GM10248 (cell line): Measurements from ENCODE around the gene PCLAF.
"Not testable (repeated sequence)": the region's sequence is repeated elsewhere in the genome, so short reads cannot be mapped to it uniquely, and the experiment has no call there.

Source experiments
- CTCF ChIA-PET: fragments of 300-600 bp; sonication (Branson Sonifier 250); formaldehyde crosslinking; extraction: SDS; loops from one replicate; lab custom pipeline; 2021; ENCODE audit warnings: antibody characterized with exemption; lab: Yijun Ruan, JAX
- POLR2A ChIA-PET: fragments of 350-650 bp; sonication (Branson Sonifier 250); formaldehyde crosslinking; extraction: SDS; loops from one replicate; lab custom pipeline; 2020; ENCODE audit warnings: antibody characterized with exemption; lab: Yijun Ruan, JAX
- DNase-seq: peaks from one replicate; pipeline ENCODE4 v3.0.0; 2012; ENCODE audit errors: extremely low spot score
- TF ChIP-seq, protein P1 (sequence below): IDR thresholded peaks from 2 replicates; pipeline ENCODE4 v1.5.1; 2012; ENCODE audit warnings: mild to moderate bottlenecking, low read depth; ENCODE audit errors: extremely low read depth, missing control alignments, control extremely low read depth

PCLAF gene

DNA sequence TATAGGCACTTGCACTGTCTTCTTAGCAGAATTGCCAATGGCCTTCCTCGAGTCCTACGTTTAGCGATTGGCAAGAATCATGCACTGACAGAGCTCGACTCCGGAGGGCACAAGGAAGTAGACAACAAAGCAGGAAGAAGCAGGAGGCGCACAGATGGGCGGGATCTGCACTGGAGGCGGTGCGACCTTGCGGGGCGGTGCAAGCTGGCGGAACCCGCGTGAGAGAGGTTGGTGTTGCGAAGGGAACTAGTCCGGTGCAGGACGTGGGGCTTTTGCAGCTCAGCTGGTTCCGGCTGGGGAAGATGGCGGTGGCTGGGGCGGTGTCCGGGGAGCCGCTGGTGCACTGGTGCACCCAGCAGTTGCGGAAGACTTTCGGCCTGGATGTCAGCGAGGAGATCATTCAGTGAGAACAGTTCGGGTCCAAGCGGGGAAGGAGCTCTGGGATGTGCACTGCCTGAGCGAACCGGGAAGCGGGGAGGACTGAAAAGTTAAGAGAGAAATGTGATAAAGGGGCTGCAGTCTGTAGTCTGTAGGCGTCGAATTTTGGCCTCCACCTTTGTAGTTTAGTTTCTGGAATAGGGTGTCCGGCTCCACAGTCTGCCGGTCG lies 6.4 kb upstream of the PCLAF start, which contains the start of gene TRIP4:
Gene TRIP4 (plus strand): TSS at position 275 of the 607 bp plus-strand sequence. CDS start 28 bp downstream, at position 303.
- TF ChIP-seq, protein P1, sequence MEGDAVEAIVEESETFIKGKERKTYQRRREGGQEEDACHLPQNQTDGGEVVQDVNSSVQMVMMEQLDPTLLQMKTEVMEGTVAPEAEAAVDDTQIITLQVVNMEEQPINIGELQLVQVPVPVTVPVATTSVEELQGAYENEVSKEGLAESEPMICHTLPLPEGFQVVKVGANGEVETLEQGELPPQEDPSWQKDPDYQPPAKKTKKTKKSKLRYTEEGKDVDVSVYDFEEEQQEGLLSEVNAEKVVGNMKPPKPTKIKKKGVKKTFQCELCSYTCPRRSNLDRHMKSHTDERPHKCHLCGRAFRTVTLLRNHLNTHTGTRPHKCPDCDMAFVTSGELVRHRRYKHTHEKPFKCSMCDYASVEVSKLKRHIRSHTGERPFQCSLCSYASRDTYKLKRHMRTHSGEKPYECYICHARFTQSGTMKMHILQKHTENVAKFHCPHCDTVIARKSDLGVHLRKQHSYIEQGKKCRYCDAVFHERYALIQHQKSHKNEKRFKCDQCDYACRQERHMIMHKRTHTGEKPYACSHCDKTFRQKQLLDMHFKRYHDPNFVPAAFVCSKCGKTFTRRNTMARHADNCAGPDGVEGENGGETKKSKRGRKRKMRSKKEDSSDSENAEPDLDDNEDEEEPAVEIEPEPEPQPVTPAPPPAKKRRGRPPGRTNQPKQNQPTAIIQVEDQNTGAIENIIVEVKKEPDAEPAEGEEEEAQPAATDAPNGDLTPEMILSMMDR, result no peak
- CTCF ChIA-PET, result interaction anchor here (0.9 to 2.1 kb wide), 5 partner anchors 11 to 340 kb away, joined by 3 to 9 read pairs (median 3); no protein-coding TSS in a partner anchor
- peak; percentile 94 for DNase-seq
- POLR2A ChIA-PET, result interaction anchor here (0.5 kb wide), 3 partner anchors 18 to 333 kb away, joined by 4 to 6 read pairs (median 5); no protein-coding TSS in a partner anchor

DNA sequence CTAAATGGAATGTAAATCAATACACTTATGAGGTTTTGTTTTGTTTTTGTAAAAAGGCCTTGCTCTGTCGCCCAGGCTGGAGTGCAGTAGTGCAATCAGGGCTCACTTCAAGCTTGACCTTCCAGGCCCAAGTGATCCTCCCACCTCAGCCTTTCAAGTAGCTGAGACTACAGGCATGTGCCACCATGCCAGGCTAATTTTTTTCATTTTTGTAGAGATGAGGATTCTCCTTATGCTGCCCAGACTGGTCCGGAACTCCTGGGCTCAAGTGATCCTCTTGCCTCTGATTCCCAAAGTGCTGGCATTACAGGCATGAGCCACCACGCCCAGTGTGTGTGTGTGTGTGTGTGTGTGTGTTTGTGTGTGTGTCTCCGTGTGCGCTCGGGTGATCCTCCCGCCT lies 5.0 kb upstream of the PCLAF start:
- no peak for DNase-seq
- TF ChIP-seq, protein P1, result no peak
- POLR2A ChIA-PET, result interaction anchor here (0.7 kb wide), 1 partner anchor 84 kb away, joined by 6 read pairs; no protein-coding TSS in a partner anchor
- CTCF ChIA-PET, result no interaction called here

DNA sequence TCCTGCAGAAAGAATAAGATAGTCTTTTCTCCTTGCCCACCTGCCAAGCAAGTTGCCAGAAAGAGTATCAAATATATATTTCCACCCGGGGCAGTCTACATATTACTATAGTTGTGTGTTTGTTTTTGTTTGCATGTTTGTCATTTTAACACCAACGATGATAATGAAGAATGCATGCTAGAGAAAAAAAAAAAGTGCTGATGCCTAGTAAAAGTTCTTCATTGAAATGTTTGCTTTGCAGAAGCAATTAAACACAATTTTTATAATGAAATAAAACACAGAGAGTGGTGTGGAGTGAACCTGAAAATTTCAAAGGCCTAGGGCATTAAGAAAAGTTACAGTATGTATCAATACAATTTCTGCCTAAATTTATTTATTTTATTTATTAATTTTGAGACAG lies 2.5 kb upstream of the PCLAF start:
- ChIA-PET CTCF (no interaction called here), POLR2A (no interaction called here)
- TF ChIP-seq, protein P1, result no peak
- DNase-seq, result no peak

DNA sequence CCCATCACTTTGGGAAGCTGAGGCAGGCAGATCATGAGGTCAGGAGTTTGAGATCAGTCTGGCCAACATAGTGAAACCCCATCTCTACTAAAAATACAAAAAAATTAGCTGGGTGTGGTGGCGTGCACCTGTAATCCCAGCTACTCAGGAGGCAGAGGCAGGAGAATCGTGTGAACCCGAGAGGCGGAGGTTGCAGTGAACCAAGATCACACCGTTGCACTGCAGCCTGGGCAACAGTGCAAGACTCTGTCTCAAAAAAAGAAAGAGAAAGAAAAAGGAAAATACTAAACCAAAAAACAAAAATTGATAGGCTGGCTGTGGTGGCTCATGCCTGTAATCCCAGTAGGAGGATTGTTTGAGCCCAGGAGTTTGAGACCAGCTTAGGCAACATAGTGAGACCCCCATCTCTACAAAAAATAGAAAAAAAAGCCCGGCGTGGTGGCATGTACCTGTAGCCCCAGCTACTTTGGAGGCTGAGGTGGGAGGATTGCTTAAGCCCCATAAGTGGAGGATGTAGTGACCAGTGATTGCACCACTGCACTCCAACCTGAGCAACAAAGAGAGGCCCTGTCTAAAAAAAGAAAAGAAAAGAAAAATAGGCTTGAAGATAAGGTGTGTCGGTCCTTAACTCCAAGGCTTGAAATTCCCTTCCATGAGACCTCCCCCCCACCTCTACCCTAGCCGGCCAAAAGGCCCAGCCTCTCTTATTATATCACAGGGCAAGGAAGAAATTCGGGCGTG lies 941 bp downstream of the PCLAF start:
- POLR2A ChIA-PET, DNase-seq: not testable (repeated sequence)
- CTCF ChIA-PET, result interaction anchor here (0.8 to 1.3 kb wide), 2 partner anchors 11 to 21 kb away, joined by 3 read pairs; no protein-coding TSS in a partner anchor

DNA sequence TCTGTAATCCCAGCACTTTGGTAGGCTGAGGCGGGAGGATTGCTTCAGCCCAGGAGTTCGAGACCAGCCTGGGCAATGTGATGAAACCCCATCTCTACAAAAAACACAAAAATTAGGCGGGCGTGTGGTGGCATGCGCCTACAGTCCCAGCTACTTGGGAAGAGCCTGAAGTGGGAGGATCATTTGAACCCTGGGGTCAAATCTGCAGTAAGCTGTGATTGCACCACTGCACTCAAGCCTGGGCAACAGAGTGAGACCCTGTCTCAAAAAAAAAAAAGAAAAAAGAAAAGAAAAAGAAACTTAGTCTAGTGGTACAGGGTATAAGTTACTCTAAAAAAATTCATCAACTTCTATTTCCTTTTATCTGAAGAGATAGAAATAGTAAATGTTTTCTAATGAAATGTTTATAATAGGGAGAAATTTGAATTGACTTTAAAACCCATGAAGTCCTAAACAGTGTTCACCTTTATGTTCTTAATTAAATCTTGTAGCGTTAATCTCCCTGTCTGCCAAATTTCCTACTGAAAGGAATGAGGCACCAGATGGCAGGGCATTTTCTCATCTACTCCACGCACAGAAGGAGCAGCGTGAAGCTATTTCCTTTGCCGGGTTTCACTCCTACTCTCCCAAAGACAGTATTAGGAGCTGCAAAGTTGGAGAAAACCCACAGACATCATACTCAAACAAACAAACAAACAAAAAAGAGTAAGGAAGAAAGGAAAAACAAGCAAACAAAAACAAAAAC lies 1.9 kb downstream of the PCLAF start:
- CTCF ChIA-PET, result interaction anchor here (1.2 to 1.3 kb wide), 2 partner anchors 9 to 20 kb away, joined by 3 to 4 read pairs; no protein-coding TSS in a partner anchor
- no peak for DNase-seq
- POLR2A ChIA-PET, result no interaction called here
- TF ChIP-seq, protein P1, result no peak

DNA sequence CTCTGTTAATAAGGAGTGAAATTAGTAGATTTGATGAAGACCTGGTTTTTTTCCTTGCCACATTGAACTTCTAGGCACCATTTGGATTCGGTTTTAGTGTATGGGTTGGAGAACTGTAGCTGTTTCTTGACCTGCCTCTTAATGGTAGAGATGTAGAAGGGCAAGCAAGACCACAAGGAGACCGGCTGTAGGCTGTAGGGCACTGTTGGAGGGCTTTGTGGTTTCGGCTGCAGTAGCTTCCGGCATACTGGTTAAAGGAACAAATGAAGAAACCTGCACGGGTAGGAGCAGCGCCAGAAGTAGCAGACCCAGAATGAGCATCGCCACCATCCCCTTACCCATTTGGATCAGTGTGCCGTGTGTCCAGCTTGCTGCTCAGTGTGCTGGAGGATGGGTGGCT lies 7.9 kb downstream of the PCLAF start:
- ChIA-PET POLR2A (no interaction called here), CTCF (interaction anchor here (1.0 kb wide), 1 partner anchor 12 kb away, joined by 3 read pairs; no protein-coding TSS in a partner anchor)
- TF ChIP-seq, protein P1, result no peak
- no peak for DNase-seq

DNA sequence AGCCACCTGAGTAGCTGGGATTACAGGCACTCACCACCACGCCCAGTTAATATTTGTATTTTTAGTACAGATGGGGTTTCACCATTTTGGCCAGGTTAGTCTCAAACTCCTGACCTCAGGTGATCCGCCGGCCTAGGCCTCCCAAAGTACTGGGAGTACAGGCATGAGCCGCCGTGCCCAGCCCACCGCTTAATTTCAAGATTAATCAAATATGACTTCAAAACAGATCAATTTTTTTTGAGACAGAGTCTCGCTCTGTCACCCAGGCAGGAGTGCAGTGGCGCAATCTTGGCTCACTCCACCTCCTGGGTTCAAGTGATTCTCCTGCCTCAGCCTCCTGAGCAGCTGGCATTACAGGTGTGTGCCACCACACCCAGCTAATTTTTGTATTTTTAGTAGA lies 9.9 kb downstream of the PCLAF start:
- DNase-seq, POLR2A ChIA-PET: not testable (repeated sequence)
- CTCF ChIA-PET, result interaction anchor here (1.6 to 1.7 kb wide), 2 partner anchors 8 to 9 kb away, joined by 4 read pairs; no protein-coding TSS in a partner anchor
